ENCODE results near the gene RGS18. TPM values are rescaled to one million over a fixed set of nuclear protein-coding genes. Genes with fewer than 3 reads are reported as not detected.

Gene RGS18
- total RNA-seq, 1 experiment from 2014 or later, result not detected

- Histone ChIP-seq H3K9me2 (replicated peaks; ENCODE audit: low read length) (no peaks in the 10 kb centered on the region), H3K9me3 (ENCODE audit: low read length) (no peaks in the 10 kb centered on the region), H3K9ac (ENCODE audit: low read length) (no peak overlapping the region), H3K4me1 (ENCODE audit: insufficient read depth, low read length) (no peaks in the 10 kb centered on the region), H4K20me1 (ENCODE audit: low read length) (no peaks in the 10 kb centered on the region), H3K27ac (ENCODE audit: low read length) (no peak overlapping the region), H3K4me2 (ENCODE audit: low read length) (no peak overlapping the region), H3K27me3 (ENCODE audit: low read length) (no peaks in the 10 kb centered on the region), H3K4me3 (ENCODE audit: low read length) (no peak overlapping the region), H2AFZ (ENCODE audit: low read length) (no peak overlapping the region), H3K79me2 (ENCODE audit: low read length) (no peaks in the 10 kb centered on the region), H3F3A (ENCODE audit: low read length, unreplicated experiment) (no peaks in the 10 kb centered on the region), H3K36me3 (ENCODE audit: low read depth, low read length) (no peaks in the 10 kb centered on the region)
- ChIA-PET POLR2A (ENCODE audit: unreplicated experiment) (no interaction called here), CTCF (no interaction called here)
- BruUV-seq (replicated peaks), result no TSS peak
- intact Hi-C loops (cut with micrococcal nuclease), result no loop called here
- DNase-seq (no peak), ATAC-seq (no peak)
- TF ChIP-seq EZH2 (IDR thresholded peaks at IDR 0.05; ENCODE audit: low read length, unreplicated experiment), result no peak
- no peak for TF ChIP-seq CTCF (conservative IDR thresholded peaks at IDR 0.05; ENCODE audit: low read depth, low read length)
- no peak for TF ChIP-seq EZH2phosphoT487 (IDR thresholded peaks at IDR 0.05; ENCODE audit: borderline replicate concordance, low read length)
Observed at GRCh38 chr1:192168964-192169363, 10.7 kb downstream of the RGS18 start.

GRCh38 chr1:192170196-192170984, 12.1 kb downstream of the RGS18 start:
- no peak overlapping the region for H3K4me3 ChIP-seq (ENCODE audit: low read length)
- no peak overlapping the region for H3K9ac ChIP-seq (ENCODE audit: low read length)
- no peak overlapping the region for H3K4me2 ChIP-seq (ENCODE audit: low read length)
- ATAC-seq, result no peak
- H3K79me2 ChIP-seq (ENCODE audit: low read length), result no peaks in the 10 kb centered on the region
- ChIA-PET CTCF (no interaction called here), POLR2A (ENCODE audit: unreplicated experiment) (no interaction called here)
- H3K27me3 ChIP-seq (ENCODE audit: low read length), result no peaks in the 10 kb centered on the region
- H3K4me1 ChIP-seq (ENCODE audit: insufficient read depth, low read length), result no peaks in the 10 kb centered on the region
- H3K36me3 ChIP-seq (ENCODE audit: low read depth, low read length), result no peaks in the 10 kb centered on the region
- no peak overlapping the region for H3K27ac ChIP-seq (ENCODE audit: low read length)
- no peaks in the 10 kb centered on the region for H3K9me2 ChIP-seq (replicated peaks; ENCODE audit: low read length)
- no peak for TF ChIP-seq EZH2 (IDR thresholded peaks at IDR 0.05; ENCODE audit: low read length, unreplicated experiment)
- no peak for TF ChIP-seq EZH2phosphoT487 (IDR thresholded peaks at IDR 0.05; ENCODE audit: borderline replicate concordance, low read length)
- intact Hi-C loops (cut with micrococcal nuclease), result no loop called here
- no TSS peak for BruUV-seq (replicated peaks)
- no peaks in the 10 kb centered on the region for H3F3A ChIP-seq (ENCODE audit: low read length, unreplicated experiment)
- no peak overlapping the region for H2AFZ ChIP-seq (ENCODE audit: low read length)
- H3K9me3 ChIP-seq (ENCODE audit: low read length), result no peaks in the 10 kb centered on the region
- DNase-seq, result no peak
- H4K20me1 ChIP-seq (ENCODE audit: low read length), result no peaks in the 10 kb centered on the region

GRCh38 chr1:192171123-192171522, 12.9 kb downstream of the RGS18 start:
- Histone ChIP-seq H3K27me3 (ENCODE audit: low read length) (no peaks in the 10 kb centered on the region), H3K9ac (ENCODE audit: low read length) (no peak overlapping the region), H3K4me2 (ENCODE audit: low read length) (no peak overlapping the region), H2AFZ (ENCODE audit: low read length) (no peak overlapping the region), H3K79me2 (ENCODE audit: low read length) (no peaks in the 10 kb centered on the region), H3K4me1 (ENCODE audit: insufficient read depth, low read length) (no peaks in the 10 kb centered on the region), H3K9me3 (ENCODE audit: low read length) (no peaks in the 10 kb centered on the region), H3K36me3 (ENCODE audit: low read depth, low read length) (no peaks in the 10 kb centered on the region), H3K27ac (ENCODE audit: low read length) (no peak overlapping the region), H3K9me2 (replicated peaks; ENCODE audit: low read length) (no peaks in the 10 kb centered on the region), H3K4me3 (ENCODE audit: low read length) (no peak overlapping the region), H3F3A (ENCODE audit: low read length, unreplicated experiment) (no peaks in the 10 kb centered on the region), H4K20me1 (ENCODE audit: low read length) (no peaks in the 10 kb centered on the region)
- DNase-seq (no peak), ATAC-seq (no peak)
- TF ChIP-seq CTCF (conservative IDR thresholded peaks at IDR 0.05; ENCODE audit: low read depth, low read length), result no peak
- no peak for TF ChIP-seq EZH2 (IDR thresholded peaks at IDR 0.05; ENCODE audit: low read length, unreplicated experiment)
- no peak for TF ChIP-seq EZH2phosphoT487 (IDR thresholded peaks at IDR 0.05; ENCODE audit: borderline replicate concordance, low read length)
- ChIA-PET CTCF (no interaction called here), POLR2A (ENCODE audit: unreplicated experiment) (no interaction called here)
- intact Hi-C loops (cut with micrococcal nuclease), result no loop called here
- no TSS peak for BruUV-seq (replicated peaks)

All from PC-3 (cell line).